ENCODE data around the gene GMPR2. TPM values are rescaled to one million over a fixed set of nuclear protein-coding genes. Genes with fewer than 3 reads are reported as not detected.

The GMPR2 gene
- total RNA-seq, 6 experiments from 2014 or later, result 26.2 to 40.2 (median 34.2) TPM

DNA sequence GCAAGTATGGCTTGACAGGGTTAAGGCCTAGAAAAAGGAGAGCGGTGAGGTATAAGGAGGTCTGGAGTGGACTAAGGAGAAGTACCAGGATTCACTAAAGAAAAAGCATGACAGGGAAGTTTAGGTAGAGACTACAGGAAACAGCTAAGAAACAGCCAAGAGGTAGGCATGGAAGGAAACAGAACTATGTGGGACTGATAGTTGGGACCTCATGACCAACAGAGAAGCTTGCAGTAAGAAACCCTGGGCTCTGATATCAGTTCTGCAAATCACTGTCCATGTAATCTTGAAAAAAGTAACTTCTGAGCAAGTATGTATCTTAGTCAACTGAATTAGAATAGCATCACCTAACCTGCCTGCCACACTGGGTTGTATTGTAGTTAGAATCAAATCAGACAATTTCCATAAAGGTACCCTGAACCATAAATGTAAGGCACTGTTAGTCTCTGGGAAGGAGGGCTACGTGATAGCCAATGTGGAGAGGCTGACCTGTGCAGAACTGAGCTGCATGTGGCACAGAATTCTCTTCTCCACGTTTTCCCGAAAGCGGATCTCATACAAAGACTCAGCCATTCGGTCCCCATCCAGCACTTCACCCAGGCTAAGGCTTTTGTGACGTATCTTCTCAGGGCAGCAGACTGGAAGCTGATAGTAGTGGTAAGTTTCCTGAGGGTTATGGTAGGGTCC is 38.4 kb upstream of the GMPR2 start:
- 92% methylated on average over 2 of the region's 7 CpGs for WGBS (ENCODE audit: insufficient coverage, low coverage, low lambda C conversion rate, missing lambda C conversion rate)
- Histone ChIP-seq H3K4me1 (peaks cover 0 to 40% (median 7%) of the 10 kb centered on the region in 4 donors), H3K9me3 (no peaks in the 10 kb centered on the region), H3K27me3 (no peaks in the 10 kb centered on the region), H3K27ac (peak overlapping the region in 1 of 3 donors; percentile 98), H3K4me3 (peak overlapping the region; percentile 90 to 96 (median 94)), H3K36me3 (peaks cover 0 to 9% (median 0%) of the 10 kb centered on the region in 4 donors)
- TF ChIP-seq, protein P1, sequence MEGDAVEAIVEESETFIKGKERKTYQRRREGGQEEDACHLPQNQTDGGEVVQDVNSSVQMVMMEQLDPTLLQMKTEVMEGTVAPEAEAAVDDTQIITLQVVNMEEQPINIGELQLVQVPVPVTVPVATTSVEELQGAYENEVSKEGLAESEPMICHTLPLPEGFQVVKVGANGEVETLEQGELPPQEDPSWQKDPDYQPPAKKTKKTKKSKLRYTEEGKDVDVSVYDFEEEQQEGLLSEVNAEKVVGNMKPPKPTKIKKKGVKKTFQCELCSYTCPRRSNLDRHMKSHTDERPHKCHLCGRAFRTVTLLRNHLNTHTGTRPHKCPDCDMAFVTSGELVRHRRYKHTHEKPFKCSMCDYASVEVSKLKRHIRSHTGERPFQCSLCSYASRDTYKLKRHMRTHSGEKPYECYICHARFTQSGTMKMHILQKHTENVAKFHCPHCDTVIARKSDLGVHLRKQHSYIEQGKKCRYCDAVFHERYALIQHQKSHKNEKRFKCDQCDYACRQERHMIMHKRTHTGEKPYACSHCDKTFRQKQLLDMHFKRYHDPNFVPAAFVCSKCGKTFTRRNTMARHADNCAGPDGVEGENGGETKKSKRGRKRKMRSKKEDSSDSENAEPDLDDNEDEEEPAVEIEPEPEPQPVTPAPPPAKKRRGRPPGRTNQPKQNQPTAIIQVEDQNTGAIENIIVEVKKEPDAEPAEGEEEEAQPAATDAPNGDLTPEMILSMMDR (IDR thresholded peaks at IDR 0.05), result no peak
- TF ChIP-seq POLR2A (IDR thresholded peaks at IDR 0.05), result no peak
- no peak for DNase-seq
- no peak for ATAC-seq
- intact Hi-C loops (cut with DNase I), result no loop called here

- Histone ChIP-seq H3K4me3 (peak overlapping the region; percentile 90 to 96 (median 94)), H3K27me3 (no peaks in the 10 kb centered on the region), H3K27ac (peak overlapping the region; percentile 97 to 99 (median 98)), H3K9me3 (no peaks in the 10 kb centered on the region), H3K4me1 (peaks cover 0 to 40% (median 7%) of the 10 kb centered on the region in 4 donors), H3K36me3 (peaks cover 0 to 9% (median 0%) of the 10 kb centered on the region in 4 donors)
- ATAC-seq, result no peak
- TF ChIP-seq, protein P1 (IDR thresholded peaks at IDR 0.05), result no peak
- no peak for TF ChIP-seq POLR2A (IDR thresholded peaks at IDR 0.05)
- WGBS (ENCODE audit: insufficient coverage, low coverage, low lambda C conversion rate, missing lambda C conversion rate), result no CpG with 5 or more reads among the region's 8 CpGs
- no peak for DNase-seq
- intact Hi-C loops (cut with DNase I), result no loop called here
These were observed 37.9 kb upstream of the GMPR2 start for GRCh38 chr14:24194873-24195185.

GRCh38 chr14:24195186-24196070 is 37.3 kb upstream of the GMPR2 start, which contains the start of gene TM9SF1:
Gene TM9SF1 (minus strand): TSS chr14:24195441. CDS start chr14:24195019, 422 bp downstream.
- ATAC-seq (peak; percentile 93 to 96 (median 95)), DNase-seq (peak; percentile 86 to 91 (median 89))
- TF ChIP-seq, protein P1 (IDR thresholded peaks at IDR 0.05), result no peak
- peak; percentile 83 for TF ChIP-seq POLR2A (IDR thresholded peaks at IDR 0.05)
- Histone ChIP-seq H3K27ac (peak within 1 kb of the TSS; percentile 97 to 99 (median 98)), H3K9me3 (no peaks in the 10 kb centered on the region), H3K27me3 (no peaks in the 10 kb centered on the region), H3K4me1 (peaks cover 0 to 40% (median 7%) of the 10 kb centered on the region in 4 donors), H3K36me3 (peaks cover 0 to 9% (median 0%) of the 10 kb centered on the region in 4 donors), H3K4me3 (peak within 1 kb of the TSS; percentile 90 to 96 (median 94))
- WGBS (ENCODE audit: insufficient coverage, low coverage, low lambda C conversion rate, missing lambda C conversion rate), result 0% methylated on average over 17 of the region's 89 CpGs
- intact Hi-C loops (cut with DNase I), result no loop called here

DNA sequence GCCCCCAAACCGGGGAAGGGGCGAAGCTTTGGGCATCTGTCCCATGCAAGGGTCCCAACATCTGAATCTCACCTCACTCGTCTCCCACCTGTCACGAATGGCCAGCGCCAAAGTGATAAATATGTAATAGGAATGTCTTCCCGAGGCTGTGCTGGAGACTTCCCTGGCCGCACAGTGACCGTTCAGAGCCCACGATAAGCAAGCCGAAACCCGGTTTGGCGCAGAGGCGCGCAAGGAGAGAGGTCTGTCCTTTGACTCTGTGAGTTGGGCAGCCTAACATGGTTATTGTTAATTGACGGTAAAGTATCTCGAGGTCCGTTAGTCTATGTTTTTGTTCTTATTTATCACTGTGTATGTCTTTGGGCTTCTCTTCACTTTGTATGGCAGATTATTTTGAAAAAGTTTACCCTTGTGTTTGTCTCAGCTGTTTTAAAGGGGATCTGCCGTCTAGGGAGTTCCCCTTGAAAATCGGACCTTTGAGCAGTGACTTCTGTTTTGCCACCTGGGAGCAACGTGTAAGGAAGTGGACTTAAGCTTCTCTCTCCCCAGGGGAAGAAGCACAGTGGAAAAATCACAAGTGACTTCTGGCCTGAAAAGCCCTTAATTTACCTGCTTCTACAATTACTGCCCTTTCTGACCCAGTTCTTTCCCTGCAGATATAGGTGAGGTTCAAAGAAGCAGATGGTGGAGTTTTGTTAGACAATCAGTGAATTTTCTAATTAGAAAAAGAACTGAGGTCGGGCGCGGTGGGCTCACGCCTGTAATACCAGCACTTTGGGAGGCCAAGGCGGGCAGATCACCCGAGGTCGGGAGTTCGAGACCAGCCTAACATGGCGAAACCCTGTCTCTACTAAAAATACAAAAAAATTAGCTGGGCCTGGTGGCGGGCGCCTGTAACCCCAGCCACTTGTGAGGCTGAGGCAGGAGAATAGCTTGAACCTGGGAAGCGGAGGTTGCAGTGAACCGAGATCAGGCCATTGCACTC is 36.4 kb upstream of the GMPR2 start:
- Histone ChIP-seq H3K27ac (peak overlapping the region; percentile 97 to 99 (median 98)), H3K9me3 (no peaks in the 10 kb centered on the region), H3K36me3 (peaks cover 0 to 9% (median 0%) of the 10 kb centered on the region in 4 donors), H3K27me3 (no peaks in the 10 kb centered on the region), H3K4me1 (peaks cover 0 to 40% (median 7%) of the 10 kb centered on the region in 4 donors), H3K4me3 (peak overlapping the region; percentile 90 to 96 (median 94))
- TF ChIP-seq POLR2A (IDR thresholded peaks at IDR 0.05), result no peak
- TF ChIP-seq, protein P1 (IDR thresholded peaks at IDR 0.05), result no peak
- DNase-seq (no peak), ATAC-seq (peak; percentile 33 to 45 (median 40))
- intact Hi-C loops (cut with DNase I), result no loop called here
- 30% methylated on average over 28 of the region's 33 CpGs for WGBS (ENCODE audit: insufficient coverage, low coverage, low lambda C conversion rate, missing lambda C conversion rate)
